Measurements from ENCODE around the gene FLRT1.

The FLRT1 gene

DNA sequence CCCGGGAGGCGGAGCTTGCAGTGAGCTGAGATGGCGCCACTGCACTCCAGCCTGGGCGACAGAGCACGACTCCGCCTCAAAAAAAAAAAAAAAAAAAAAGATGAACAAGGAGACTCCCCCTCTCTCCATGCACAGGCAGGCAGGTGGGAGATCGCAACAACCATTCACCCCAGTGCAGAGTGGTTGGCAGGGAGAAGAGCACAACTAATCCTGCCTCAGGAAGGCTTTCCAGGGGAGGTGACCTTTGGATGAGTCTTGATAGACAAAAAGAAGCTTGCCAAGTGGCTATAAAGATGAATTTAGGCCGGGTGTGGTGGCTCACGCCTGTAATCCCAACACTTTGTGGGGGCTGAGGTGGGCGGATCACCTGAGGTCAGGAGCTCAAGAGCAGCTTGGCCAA, 30.0 kb downstream of the FLRT1 start:
- no peak for DNase-seq (ENCODE audit: low read depth in 3 of 3)

DNA sequence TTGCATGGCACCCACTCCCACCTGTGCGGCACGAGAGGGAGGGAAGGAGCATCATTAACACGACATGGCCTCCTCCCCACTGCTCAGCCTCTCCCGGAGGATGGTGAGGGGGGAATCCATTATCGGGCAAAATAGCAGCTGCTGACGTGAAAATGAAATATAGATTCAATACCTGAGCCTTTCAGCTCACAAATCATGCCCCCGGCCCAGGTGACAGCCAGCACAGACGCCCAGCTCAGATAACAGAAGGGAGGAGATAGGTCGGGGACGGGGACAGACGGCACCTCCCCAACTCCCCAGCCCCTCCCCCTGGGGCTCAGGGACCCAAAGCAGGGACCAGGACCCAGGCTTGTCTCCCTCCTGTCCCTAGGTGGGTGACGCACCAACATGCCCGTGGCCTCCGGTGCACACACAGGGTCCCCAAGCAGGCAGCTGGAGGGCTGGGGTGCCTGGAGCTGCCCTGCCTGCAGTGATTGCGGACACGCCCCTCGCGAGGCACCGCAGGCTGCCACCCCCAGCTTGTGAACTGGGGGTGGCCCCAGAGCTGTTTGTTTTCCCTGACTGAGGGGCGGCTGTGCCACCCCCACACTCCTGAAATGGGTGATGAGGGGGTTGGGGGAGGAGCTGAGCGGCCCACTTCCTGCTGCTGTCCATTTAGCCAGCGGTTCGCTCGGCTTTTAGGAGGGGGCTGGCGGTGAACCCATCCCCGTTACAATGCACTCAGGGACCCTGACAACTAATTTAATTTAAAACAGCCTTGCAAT, 31.7 kb downstream of the FLRT1 start:
- no peak for DNase-seq (ENCODE audit: low read depth in 3 of 3)

DNA sequence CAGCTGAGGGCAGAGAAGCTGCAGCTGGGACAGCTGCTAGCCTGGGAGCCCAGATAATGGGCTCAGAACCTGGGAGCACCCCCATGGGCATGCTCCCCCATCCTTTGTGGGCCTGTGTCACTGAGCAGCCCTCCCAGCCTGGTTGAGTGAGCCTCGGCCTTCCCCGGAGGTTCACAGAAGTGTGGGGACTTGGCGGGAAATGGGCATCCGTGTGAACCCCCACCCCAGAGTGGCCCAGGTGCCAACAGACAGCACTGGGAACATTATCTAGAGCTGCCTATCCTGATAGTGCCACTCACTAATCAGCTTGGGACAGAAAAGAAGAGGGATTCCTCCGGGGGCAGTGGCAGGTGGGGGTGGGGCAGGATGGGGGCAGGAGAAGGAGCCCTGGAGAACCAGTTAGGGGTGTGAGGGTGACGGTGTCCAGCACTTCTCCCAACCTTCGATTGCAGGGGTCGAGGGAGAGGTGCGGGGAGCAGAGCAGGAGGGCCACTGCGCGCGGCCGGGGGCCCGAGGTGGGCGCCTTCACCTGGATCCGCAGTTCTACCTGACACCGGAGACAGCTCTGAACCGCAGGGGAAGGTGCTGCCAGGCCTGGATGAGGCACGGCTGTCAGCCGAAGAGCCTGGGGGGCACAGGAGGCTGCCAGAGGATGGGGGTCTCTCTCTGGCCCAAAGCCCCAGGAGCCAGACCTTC, 33.1 kb downstream of the FLRT1 start:
- DNase-seq (ENCODE audit: low read depth in 3 of 3): no peak

DNA sequence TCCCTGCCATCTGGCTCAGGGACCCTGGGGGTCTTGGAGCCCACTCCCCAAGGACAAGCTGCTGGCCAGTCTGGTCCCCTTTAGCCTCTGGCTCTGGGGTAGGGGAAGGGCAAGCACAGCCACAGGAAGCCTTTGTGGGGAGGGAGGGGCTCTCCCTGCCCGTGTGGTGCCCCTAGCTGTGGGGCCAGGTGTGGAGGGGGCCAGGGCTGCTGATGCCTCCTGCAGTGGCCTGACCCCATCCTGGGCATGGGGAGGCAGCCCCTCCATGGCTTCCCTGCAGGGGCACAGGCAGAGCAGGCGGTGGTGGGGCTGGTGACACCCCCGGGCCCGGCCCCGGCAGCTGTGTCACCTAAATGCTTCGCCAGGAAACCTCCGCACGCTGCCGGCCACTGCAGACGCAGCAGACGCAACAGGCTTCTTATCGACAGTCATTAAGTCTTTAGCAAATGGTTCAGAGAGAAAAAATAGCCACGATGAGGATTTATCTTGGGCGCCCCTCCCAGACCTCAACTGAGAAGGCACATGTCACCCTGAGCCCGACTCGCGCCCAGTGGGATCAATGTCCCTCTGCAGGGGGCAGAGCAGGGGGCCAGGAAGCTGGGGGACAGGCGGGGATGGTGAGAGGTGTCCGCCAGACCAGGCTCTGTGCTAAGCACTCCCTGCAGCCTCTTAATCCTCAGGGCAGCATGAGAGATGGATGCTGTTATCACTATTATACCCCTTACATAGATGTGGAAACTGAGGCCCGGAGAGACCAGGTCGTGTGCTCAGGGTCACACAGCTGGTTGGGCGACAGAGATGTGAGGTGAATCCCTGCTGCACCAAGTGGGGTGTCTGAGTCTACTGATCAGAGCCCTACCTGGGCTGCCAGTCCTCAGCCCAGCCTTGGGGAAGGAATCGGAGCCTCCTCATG, 33.9 kb downstream of the FLRT1 start:
- no peak for DNase-seq (ENCODE audit: low read depth in 3 of 3)

DNA sequence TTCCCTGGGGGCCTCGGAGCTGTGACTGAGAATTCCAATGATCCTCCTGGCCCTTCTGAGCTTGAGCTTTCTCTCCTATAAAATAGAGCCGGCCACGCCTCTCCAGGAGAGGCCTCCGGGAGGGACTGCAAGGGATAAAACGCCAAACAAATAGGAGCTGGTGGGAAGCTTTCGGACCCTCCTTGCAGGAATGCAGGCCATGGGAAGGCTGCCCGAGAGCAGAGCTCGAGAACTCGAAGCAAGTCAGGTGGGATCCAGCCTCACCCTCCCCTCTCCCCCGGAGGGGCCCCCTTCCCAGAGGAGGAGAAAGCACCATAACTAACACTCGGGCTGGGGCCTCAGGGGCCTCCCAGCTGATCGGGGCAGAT, 34.6 kb downstream of the FLRT1 start:
- no peak for DNase-seq (ENCODE audit: low read depth in 3 of 3)

DNA sequence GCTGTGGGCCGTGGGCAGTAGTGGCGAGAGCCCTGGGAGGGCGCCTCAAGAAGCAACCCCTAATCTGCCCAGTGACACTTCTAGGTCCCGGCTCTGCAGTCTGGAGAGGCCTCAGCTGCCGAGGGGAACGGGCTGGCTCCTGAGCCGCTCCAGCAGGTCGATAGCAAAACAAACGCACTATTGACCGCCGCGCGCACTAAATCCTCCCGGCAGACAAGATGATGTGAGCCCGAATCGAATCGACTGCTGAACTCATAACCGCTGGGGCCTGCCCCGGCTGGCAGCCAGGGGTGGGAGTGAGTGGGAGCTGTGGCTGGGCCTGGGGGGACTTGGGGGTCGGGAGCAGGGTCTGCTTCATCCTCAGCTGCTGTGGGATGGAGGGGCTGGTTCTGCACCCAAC, 36.1 kb downstream of the FLRT1 start:
- DNase-seq (ENCODE audit: low read depth in 3 of 3): no peak

DNA sequence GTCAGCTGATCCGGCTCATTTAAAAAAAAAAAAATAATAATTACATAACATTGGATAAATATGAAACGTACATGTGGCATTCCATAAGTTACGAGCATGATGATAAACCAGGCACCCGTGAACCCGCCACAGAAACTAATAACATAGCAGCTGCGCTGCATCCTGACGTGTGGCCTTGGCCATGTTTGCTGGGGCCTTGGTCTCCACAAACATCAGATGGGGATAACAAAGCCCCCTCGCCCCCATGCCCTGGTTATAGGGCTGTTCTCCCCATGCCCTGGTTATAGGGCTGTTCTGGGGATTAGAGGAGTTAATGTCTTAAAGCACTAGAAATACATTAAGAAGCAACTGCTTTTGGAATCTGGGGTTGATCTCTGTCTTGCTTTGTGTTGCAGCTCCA, 36.7 kb downstream of the FLRT1 start:
- DNase-seq (ENCODE audit: low read depth in 3 of 3): no peak

DNA sequence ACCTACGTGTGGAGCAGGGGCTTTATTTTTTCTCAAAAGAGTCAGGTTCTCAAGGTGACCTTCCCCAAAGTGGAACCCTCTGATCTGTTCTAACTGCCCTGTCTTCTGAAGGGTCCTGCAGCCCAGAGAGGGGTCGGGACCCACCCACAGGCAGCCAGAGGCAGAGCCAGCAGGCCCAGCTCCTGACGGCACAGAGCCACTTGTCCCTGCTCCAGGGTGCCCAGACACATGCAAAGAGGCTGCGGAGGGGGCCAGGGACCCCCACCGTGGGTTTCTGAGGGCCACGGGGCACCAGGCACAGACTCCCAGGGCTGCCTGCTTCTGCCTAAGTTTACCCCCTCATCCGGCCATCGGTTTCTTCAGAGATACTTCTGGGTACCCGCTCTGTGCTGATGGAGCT, 37.1 kb downstream of the FLRT1 start:
- DNase-seq (ENCODE audit: low read depth in 3 of 3): no peak

DNA sequence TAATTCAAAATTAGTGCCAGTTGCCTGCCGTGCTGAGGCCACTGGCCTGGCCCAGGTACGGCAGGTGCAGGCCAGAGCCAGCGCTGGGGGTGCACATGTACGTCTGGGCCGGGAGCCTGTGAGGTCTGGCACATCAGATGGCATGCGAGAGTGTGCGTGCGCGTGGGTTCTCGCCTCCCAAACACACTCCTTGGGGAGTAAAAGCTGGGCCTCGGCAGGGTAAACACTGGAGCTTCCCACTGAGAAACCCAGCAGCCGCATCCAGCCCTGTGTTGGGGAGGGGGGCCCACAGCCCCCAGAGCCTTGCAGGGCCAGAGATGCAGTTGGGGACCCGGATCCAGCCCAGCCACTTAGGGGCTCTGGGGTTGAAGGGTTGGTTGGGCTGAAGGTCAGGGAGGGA, 37.8 kb downstream of the FLRT1 start:
- DNase-seq (ENCODE audit: low read depth in 3 of 3): no peak

DNA sequence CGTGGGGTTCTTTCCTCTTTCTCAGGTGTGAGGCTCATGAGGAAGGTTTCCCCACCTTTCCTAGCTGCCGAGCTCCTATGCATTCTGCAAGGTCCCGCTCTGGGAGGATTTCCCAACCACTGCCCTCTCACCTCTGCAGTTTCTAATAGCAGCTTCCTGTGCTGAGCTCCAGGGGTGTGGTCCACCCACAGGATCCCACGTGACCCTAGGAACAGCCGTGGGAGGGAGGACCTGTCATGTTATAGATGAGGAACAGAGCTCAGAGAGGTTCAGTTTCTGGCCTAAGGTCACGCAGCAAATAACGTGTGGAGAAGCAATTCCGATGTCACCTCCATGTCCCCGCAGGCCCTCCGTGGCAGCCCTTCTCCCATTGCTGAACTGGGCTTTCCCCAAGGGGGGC, 38.5 kb downstream of the FLRT1 start:
- DNase-seq (ENCODE audit: low read depth in 3 of 3): no peak

DNA sequence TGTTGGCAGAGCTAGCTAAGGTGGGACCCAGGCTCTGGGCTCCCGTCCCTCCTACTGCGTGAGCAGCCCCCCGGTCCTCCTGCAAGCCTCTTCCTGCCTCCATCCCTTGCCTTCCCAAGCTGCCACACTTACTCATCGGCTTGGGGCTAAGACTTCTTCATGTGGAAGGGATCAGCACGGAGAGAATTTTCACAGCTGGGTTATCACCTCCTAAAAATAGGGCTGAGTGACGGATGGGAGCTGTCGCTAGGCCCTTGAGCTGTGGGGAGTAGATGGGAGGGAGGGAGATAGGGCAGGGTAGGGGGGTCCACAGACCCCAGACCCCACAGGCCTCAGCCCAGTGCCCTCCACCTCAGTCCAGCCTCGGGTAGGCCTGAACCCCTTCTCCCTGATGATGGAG, 41.0 kb downstream of the FLRT1 start:
- no peak for DNase-seq (ENCODE audit: low read depth in 3 of 3)

DNA sequence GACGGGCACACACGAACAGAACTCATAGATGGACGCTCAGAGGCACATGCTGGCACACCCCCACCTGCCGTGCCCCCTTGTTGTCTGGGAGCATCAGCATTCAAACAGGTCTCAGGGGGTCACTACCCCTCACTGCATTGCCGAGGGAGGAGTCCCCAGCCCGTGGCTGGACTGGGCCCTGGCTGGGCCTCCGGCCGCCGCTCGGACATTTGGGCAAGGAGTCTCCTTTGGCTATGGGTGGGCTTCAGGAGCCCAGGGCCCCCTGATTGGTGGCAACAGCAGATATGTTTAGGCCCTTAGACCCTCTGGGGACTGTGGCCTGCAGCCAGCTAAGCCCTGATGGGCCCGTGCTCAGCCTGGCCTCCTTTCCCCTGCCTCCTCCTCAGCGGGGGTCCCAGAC, 41.9 kb downstream of the FLRT1 start:
- DNase-seq (ENCODE audit: low read depth in 3 of 3): no peak

DNA sequence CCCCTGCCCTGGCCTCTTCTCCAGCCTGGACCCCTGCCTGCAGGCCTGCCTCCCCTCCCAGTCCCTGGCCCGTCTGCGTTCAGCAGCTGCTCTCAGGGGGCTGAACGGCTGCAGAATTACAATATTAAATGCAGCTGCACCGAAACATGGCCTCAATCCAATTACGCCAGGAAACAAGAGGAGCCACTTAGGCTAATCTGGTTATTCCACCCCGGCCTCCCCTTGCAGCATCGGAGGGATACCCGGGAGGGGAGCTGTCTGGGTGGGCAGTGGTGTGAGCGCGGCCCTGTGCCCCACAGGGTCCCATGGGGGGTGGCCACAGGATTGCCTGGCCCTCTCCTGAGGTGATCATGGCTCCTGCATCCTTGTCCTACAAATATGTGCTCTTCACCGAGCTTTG, 42.6 kb downstream of the FLRT1 start:
- no peak for DNase-seq (ENCODE audit: low read depth in 3 of 3)

DNA sequence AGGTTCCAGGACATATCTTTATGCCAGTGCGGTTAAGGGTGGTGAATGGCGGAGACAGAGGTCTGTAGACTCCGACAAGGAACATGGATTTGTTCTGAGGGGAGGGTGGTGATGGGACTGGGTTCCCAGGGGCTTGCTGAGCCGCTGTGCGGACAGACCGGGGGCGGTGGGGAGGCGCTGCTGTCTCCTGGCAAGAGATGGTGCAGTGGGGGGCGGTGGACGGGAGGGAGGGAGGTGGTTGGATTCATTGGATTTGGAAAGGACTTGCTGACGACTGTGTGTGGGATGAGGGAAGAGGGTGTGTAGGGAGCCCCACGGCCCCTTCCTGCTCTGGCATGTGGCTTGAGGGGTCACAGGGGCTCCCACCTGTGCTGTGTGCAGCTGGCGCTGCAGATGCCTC, 43.2 kb downstream of the FLRT1 start:
- DNase-seq (ENCODE audit: low read depth in 3 of 3): no peak

DNA sequence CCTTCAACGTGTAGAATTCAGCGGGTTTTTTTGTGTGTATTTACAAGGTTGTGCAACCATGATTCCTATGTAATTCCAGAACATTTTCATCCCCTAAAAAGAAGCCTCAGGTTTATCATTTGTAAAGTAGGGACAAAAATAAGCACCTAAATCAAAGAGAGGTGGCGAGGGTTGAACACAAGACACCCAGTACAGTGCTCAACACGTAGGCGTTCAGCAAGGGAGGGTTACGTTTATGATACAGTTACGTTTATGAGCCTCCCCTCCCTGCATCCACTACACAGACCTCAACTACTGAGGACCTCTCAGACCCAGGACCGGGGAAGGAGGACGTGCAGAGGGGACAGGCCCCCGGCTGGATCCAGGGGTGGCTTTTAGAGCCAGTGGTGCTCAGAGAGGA, 44.7 kb downstream of the FLRT1 start:
- DNase-seq (ENCODE audit: low read depth in 3 of 3): no peak

DNA sequence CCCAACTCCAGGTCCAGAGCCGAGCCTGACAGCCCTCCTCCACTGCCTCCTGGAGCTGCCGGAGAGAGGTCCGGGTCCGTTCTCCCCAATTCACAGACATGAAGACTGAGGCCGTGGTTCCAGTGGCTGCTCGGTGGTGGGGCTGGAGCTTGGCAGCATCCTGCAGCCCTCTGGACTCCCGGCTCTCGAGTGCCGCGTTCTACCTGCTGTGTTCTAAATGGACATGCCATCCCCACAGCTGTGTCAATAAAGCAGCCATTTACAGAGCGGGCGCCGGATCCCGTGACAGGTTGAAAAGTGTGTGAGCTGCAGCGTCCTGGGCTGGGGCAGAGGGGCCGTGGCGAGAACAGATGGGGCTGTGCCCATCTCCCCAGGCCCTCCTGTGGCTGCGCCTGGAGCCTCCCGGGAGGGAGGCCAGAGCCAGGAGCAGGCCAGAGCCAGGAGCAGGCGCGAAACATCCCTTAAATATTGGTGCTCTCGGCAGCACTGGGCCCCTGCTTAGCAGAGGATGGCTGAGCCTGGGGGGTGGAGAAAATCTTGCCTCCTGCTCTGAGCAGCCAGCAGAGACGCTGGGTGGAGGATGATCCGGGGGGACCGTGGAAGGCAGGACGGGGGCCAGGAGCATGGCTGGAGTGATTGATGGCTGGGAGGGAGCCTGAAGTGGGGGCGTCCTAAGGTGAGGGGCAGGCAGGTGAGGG, 46.2 kb downstream of the FLRT1 start:
- DNase-seq (ENCODE audit: low read depth in 3 of 3): no peak

DNA sequence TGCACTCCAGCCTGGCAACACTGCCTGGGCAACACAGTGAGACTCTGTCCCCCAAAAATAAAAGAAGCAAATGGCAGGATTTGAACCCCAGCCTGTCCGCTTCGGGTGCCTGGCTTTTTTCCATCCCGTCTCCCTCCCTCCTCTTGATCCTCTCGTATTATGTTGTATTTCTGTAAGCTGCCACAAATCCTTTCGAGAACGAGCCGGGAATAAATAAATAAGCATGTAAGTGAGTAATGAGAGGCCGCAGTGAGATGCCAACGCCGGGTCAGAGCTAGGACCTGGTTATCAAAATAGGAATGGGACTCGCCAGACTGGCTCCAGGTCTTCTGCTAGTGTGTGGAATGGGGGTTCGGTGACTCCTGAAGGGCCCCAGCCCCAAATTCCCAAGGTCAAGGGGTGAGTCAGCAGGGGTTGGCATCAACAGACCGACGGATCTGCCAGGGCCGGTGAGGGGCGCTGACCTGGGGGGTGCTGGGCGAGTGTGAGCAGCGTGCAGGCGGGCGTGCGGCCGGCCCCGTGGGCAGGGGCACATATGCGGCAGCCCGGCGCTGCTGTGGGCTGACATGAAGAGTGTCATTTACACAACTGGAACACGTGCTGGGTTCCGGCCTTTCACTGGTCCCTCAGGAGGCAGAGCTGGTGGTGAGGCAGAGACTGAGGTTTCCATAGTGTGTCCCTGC, 47.8 kb downstream of the FLRT1 start:
- no peak for DNase-seq (ENCODE audit: low read depth in 3 of 3)

DNA sequence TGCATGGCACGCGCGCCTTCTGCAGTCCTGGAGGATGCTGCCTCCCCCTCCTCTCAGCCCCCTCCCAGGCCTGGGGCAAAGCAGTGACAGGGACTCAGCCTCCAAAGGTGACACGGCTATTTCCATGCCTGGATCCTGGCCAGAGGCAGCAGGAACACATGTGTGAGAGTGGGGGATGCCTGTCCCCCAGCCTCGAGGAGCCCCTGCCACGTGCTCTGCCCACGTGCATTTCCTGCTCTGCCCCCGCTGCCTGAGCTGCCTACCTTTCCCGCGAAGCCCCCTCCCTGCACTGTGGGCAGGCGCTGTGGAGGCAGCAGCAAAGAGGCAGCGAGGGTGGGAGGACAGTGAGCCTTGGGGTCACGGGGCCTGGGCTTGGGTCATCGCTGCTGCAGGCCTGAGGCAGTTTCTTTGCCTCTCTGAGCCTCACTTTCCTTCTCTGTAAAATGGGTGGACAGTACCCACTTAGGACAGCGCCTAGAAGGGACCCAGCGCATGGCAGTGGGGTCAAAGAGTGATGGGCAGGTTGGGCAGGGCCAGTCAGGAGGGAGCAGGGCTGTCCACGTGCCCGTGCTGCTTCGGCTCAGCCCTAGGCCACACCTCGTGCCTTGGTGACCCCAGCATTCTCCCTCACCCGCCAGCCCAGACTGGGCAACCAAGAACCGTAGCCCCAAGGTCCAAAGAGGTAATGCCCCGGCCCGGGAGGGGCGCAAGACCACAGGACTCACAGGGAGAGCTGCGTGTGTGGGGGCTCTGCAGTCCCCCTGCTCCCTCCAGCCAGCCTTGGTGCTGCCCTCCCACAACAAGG, 48.6 kb downstream of the FLRT1 start:
- no peak for DNase-seq (ENCODE audit: low read depth in 3 of 3)

DNA sequence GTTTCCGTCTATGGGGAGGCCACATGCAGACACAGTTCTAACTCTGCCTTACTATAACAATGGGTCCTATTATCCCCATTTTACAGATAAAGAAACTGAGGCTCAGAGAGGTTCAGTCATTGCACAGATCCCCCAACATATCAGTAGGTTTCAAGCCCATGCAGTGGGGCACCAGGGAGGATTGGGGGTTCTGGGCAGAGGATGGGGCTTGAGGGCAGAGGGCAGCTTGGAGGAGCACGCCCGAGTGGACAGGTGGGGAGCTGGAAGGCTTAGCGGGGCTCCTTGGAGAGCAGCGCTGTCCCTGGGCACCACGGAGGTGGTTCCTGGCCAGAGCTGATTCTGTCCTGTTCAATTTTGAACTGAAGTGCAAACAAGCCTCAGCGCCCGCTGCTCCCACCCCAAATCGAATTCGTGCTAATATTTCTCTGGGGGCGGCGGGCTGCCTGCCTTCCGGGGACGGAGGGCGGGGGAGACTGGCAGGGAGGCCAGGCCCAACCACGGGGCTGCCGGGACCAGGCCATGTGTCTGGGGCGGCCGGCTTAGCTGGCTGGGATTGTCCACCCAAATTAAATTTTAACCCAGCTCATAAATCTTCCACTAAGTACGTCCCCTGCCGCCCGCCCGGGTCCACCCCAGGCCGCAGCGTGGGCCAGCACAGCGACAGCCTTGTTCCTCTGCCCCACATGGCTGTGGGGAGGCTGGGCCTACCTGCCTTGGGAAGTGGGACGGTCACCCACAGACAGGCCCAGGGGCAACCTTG, 49.4 kb downstream of the FLRT1 start:
- DNase-seq (ENCODE audit: low read depth in 3 of 3): no peak

Data from stimulated activated CD4-positive, alpha-beta T cell treated with anti-CD3 and anti-CD28 coated beads, TNF-alpha, amount 100 ng/mL, for 4 hours (primary cell).